Measurements from ENCODE around the gene NXF1. TPM values are rescaled to one million over a fixed set of nuclear protein-coding genes. Genes with fewer than 3 reads are reported as not detected.
"Not testable (repeated sequence)": the region's sequence is repeated elsewhere in the genome, so short reads cannot be mapped to it uniquely, and the experiment has no call there.

Gene NXF1
- total RNA-seq, 1 donor from 2014 or later: 134 TPM

- not testable (repeated sequence) for H3K9me3 Mint-ChIP-seq; H3K27ac Mint-ChIP-seq; H3K4me3 Mint-ChIP-seq (ENCODE audit: low read depth); H3K4me1 Mint-ChIP-seq (ENCODE audit: low read depth); H3K27me3 Mint-ChIP-seq (ENCODE audit: low read depth); DNase-seq (ENCODE audit: low spot score); H3K36me3 Mint-ChIP-seq (ENCODE audit: low read depth)
- intact Hi-C loops (cut with micrococcal nuclease): loop anchor here (1.0 to 5.0 kb wide), 2 partner anchors 8 to 241 kb away; partner anchors contain the start of gene MTA2
Measured at GRCh38 chr11:62842891-62843290, 37.7 kb upstream of the NXF1 start.

- Mint-ChIP-seq H3K36me3 (ENCODE audit: low read depth) (peaks cover 13% of the 10 kb centered on the region), H3K27ac (no peak overlapping the region), H3K27me3 (ENCODE audit: low read depth) (no peaks in the 10 kb centered on the region), H3K4me3 (ENCODE audit: low read depth) (no peak overlapping the region), H3K9me3 (no peaks in the 10 kb centered on the region), H3K4me1 (ENCODE audit: low read depth) (peaks cover 14% of the 10 kb centered on the region)
- intact Hi-C loops (cut with micrococcal nuclease): loop anchor here (1.0 to 5.0 kb wide), 2 partner anchors 9 to 240 kb away; partner anchors contain the start of gene MTA2
- no peak for DNase-seq (ENCODE audit: low spot score)
Measured at GRCh38 chr11:62842171-62842741, 37.0 kb upstream of the NXF1 start.

GRCh38 chr11:62841361-62842170 is 36.3 kb upstream of the NXF1 start:
- intact Hi-C loops (cut with micrococcal nuclease): loop anchor here (1.0 to 5.0 kb wide), 4 partner anchors 10 to 239 kb away; partner anchors contain the start of gene MTA2
- peaks cover 16% of the 10 kb centered on the region for H3K4me1 Mint-ChIP-seq (ENCODE audit: low read depth)
- no peak overlapping the region for H3K4me3 Mint-ChIP-seq (ENCODE audit: low read depth)
- H3K27me3 Mint-ChIP-seq (ENCODE audit: low read depth): no peaks in the 10 kb centered on the region
- H3K36me3 Mint-ChIP-seq (ENCODE audit: low read depth): peaks cover 15% of the 10 kb centered on the region
- H3K27ac Mint-ChIP-seq: no peak overlapping the region
- H3K9me3 Mint-ChIP-seq: no peaks in the 10 kb centered on the region
- peak; percentile 83 for DNase-seq (ENCODE audit: low spot score)

GRCh38 chr11:62840721-62841360 is 35.6 kb upstream of the NXF1 start:
- not testable (repeated sequence) for H3K27me3 Mint-ChIP-seq (ENCODE audit: low read depth); H3K4me3 Mint-ChIP-seq (ENCODE audit: low read depth); H3K9me3 Mint-ChIP-seq; H3K27ac Mint-ChIP-seq
- DNase-seq (ENCODE audit: low spot score): peak; percentile 81
- Mint-ChIP-seq H3K4me1 (ENCODE audit: low read depth) (peaks cover 17% of the 10 kb centered on the region), H3K36me3 (ENCODE audit: low read depth) (peaks cover 21% of the 10 kb centered on the region)
- intact Hi-C loops (cut with micrococcal nuclease): loop anchor here (1.0 to 5.0 kb wide), 4 partner anchors 15 to 239 kb away; partner anchors contain the start of genes HNRNPUL2 and MTA2

DNA sequence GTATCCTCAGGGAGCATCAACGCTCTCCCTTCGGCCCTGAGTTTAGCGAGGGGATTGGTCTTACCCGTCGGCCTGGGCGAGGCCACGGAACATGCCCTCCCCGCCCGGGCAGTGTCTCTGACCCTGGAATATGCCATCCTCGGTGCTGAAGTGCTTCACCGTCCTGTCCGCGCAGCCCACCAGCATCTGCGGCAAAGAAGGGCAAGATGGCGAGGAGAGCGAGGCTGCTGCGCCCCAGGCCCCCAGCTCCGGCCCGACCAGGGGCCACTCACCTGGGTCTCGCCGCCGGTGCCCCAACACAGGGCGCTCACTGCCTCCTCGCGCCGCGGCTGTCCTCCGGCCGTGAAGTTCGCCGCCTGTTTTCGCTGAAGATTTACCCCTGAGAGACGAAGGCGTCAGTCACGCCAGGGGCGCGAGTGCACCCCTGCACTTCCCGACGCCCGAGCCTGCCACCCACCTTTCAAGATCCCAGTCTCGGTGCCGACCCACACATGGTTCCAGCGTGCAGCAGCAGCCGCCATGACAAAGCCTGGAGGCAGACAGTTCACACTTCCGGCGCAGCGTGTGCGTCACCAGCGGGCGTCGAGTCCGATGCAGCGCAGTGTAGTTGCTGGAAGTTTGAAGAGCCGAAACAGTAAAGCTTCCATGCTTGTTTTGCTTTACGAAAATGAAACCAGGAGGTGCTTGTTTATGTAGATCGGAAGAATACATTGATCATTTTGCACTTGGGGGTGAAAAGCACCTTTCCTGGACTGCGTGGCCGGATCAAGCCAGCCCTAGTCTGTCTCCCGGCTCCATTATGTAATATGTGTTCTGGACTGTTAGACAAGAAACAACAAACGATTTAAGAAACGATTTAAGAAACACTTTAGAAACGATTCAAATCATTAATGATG is 34.1 kb upstream of the NXF1 start, which contains the start of gene WDR74:
WDR74 (minus strand) TSS at position 541 of the 896 bp plus-strand sequence; CDS start at position 521, 20 bp downstream.
- Mint-ChIP-seq H3K4me3 (ENCODE audit: low read depth) (no peak within 1 kb of the TSS), H3K9me3 (no peaks in the 10 kb centered on the region), H3K27me3 (ENCODE audit: low read depth) (no peaks in the 10 kb centered on the region), H3K36me3 (ENCODE audit: low read depth) (peaks cover 35% of the 10 kb centered on the region), H3K4me1 (ENCODE audit: low read depth) (peaks cover 21% of the 10 kb centered on the region), H3K27ac (no peak within 1 kb of the TSS)
- intact Hi-C loops (cut with micrococcal nuclease): loop anchor here (1.0 kb wide), 4 partner anchors 8 to 68 kb away; partner anchors contain the start of genes NXF1, TAF6L and TMEM179B
- DNase-seq (ENCODE audit: low spot score): peak; percentile 89

- no peak for DNase-seq (ENCODE audit: low spot score)
- peaks cover 34% of the 10 kb centered on the region for H3K4me1 Mint-ChIP-seq (ENCODE audit: low read depth)
- H3K9me3 Mint-ChIP-seq: no peaks in the 10 kb centered on the region
- intact Hi-C loops (cut with micrococcal nuclease): no loop called here
- H3K27ac Mint-ChIP-seq: peak overlapping the region; percentile 24
- peaks cover 54% of the 10 kb centered on the region for H3K36me3 Mint-ChIP-seq (ENCODE audit: low read depth)
- H3K27me3 Mint-ChIP-seq (ENCODE audit: low read depth): no peaks in the 10 kb centered on the region
- no peak overlapping the region for H3K4me3 Mint-ChIP-seq (ENCODE audit: low read depth)
Measured at GRCh38 chr11:62835336-62835735, 30.1 kb upstream of the NXF1 start.

- peaks cover 26% of the 10 kb centered on the region for H3K4me1 Mint-ChIP-seq (ENCODE audit: low read depth)
- no peaks in the 10 kb centered on the region for H3K27me3 Mint-ChIP-seq (ENCODE audit: low read depth)
- DNase-seq (ENCODE audit: low spot score): no peak
- H3K9me3 Mint-ChIP-seq: no peaks in the 10 kb centered on the region
- H3K4me3 Mint-ChIP-seq (ENCODE audit: low read depth): peak within 1 kb of the TSS; percentile 94
- intact Hi-C loops (cut with micrococcal nuclease): loop anchor here (1.0 to 5.0 kb wide), 2 partner anchors 45 to 125 kb away; partner anchors contain the start of genes BSCL2, GNG3 and TMEM179B
- H3K27ac Mint-ChIP-seq: peak within 1 kb of the TSS; percentile 99
- H3K36me3 Mint-ChIP-seq (ENCODE audit: low read depth): peaks cover 48% of the 10 kb centered on the region
Measured at GRCh38 chr11:62832336-62833234, 27.3 kb upstream of the NXF1 start, which contains the start of gene TEX54. TEX54 (minus strand) TSS chr11:62832841.

DNA sequence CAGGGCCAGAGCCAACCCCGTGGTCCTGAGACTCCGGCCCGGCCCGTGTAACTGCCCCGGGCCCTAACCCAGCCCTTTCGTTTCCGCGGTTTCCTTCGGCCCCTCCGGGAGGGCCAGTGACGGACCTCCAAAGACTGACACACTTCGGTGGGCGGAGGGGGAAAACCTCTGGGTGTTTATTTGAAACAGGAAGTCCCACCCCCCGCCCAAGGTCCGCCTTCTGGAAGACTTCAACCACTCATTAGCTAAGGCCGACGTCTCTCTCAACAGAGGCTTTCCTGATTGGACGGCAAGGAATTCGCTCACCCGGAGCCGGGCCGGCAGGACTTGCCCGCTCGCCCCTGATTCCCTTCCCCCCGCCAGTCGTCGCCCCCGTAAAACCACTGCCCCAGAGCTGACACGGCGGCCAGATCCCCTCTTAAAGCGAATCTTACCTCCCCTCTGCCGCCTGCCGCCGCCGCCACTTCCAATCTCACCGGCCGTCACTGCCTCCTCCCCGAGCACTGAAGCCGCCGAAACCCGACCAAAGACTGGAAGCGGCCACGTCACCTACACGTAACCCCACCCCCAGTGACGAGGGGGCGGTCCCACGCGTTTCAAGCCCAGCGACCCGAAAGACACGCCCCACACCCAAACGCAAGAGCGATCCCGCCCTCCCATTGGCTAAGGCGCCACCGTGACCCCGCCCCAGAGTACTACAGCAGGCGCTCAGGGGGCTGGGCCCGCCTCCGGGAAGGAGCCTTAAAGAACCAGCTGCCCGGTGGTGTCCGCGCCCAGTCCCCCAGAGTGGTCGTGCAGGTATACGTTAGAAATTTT is 26.5 kb upstream of the NXF1 start, which contains the start of gene STX5:
STX5 (minus strand) TSS at position 532 of the 816 bp plus-strand sequence. CDS start 808 bp downstream, outside the sequence.
- intact Hi-C loops (cut with micrococcal nuclease): loop anchor here (1.0 to 5.0 kb wide), 5 partner anchors 8 to 124 kb away; partner anchors contain the start of genes BSCL2, GNG3, NXF1 and TMEM179B
- peaks cover 52% of the 10 kb centered on the region for H3K36me3 Mint-ChIP-seq (ENCODE audit: low read depth)
- no peaks in the 10 kb centered on the region for H3K9me3 Mint-ChIP-seq
- H3K27me3 Mint-ChIP-seq (ENCODE audit: low read depth): no peaks in the 10 kb centered on the region
- peaks cover 23% of the 10 kb centered on the region for H3K4me1 Mint-ChIP-seq (ENCODE audit: low read depth)
- H3K4me3 Mint-ChIP-seq (ENCODE audit: low read depth): peak within 1 kb of the TSS; percentile 94
- DNase-seq (ENCODE audit: low spot score): peak; percentile 99
- peak within 1 kb of the TSS; percentile 99 for H3K27ac Mint-ChIP-seq

DNA sequence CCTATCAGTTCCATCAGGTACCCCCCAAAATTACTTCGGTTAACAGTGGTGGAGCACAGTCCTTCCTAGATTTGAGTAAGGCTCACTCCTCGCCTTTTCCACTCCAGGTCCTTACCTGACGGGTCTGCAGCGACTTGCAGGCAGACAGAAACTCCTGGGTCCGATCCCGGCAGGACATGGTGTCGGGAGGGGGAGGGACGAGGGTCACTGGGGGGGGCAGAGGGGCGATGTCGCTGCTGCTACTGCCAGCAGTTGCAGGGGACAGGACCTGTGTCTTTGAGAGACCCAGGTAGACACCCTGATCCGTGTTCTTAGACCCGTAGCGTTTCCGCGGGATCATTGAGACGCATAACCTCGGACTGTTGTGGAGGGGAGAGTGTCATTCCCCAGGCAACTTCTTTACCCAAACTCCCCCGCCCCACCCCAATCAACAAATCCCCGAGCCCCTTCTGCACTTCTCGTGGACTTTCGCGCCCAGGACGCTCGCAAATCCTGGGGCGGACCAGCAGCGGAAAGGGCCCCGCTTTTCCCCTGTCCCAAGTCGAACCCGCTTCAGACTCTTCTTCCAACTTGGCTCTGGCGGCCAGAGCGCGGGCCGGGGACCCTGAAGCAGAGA is 25.8 kb upstream of the NXF1 start:
- Mint-ChIP-seq H3K27ac (peak overlapping the region; percentile 99), H3K4me3 (ENCODE audit: low read depth) (peak overlapping the region; percentile 94), H3K36me3 (ENCODE audit: low read depth) (peaks cover 46% of the 10 kb centered on the region), H3K9me3 (no peaks in the 10 kb centered on the region), H3K4me1 (ENCODE audit: low read depth) (peaks cover 21% of the 10 kb centered on the region), H3K27me3 (ENCODE audit: low read depth) (no peaks in the 10 kb centered on the region)
- no peak for DNase-seq (ENCODE audit: low spot score)
- intact Hi-C loops (cut with micrococcal nuclease): loop anchor here (1.0 to 5.0 kb wide), 4 partner anchors 8 to 124 kb away; partner anchors contain the start of genes BSCL2, GNG3, NXF1 and WDR74

DNA sequence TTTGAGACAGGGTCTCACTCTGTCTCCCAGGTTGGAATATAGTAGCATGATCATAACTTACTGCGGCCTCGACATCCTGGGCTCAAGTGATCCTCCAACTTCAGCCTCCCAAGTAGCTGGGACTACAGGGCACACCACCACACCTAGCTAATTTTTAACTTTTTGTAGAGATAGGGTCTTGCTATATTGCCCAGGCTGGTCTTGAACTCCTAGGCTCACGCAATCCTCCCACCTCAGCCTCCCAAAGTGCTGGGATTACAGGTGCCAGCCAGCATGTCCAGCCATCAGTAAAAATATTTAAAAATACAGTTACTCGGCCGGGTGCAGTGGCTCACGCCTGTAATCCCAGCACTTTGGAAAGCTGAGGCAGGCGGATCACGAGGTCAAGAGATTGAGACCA is 22.9 kb upstream of the NXF1 start:
- H3K9me3 Mint-ChIP-seq; H3K27ac Mint-ChIP-seq; intact Hi-C loops (cut with micrococcal nuclease); H3K27me3 Mint-ChIP-seq (ENCODE audit: low read depth); DNase-seq (ENCODE audit: low spot score); H3K4me3 Mint-ChIP-seq (ENCODE audit: low read depth): not testable (repeated sequence)
- Mint-ChIP-seq H3K36me3 (ENCODE audit: low read depth) (peaks cover 48% of the 10 kb centered on the region), H3K4me1 (ENCODE audit: low read depth) (peaks cover 13% of the 10 kb centered on the region)
